Measurements from ENCODE around the gene FOXD4. TPM values are rescaled to one million over a fixed set of nuclear protein-coding genes. Genes with fewer than 3 reads are reported as not detected.
"Not testable (repeated sequence)": the region's sequence is repeated elsewhere in the genome, so short reads cannot be mapped to it uniquely, and the experiment has no call there.

FOXD4 gene
- total RNA-seq, 1 experiment from 2014 or later, result 0.47 TPM

DNA sequence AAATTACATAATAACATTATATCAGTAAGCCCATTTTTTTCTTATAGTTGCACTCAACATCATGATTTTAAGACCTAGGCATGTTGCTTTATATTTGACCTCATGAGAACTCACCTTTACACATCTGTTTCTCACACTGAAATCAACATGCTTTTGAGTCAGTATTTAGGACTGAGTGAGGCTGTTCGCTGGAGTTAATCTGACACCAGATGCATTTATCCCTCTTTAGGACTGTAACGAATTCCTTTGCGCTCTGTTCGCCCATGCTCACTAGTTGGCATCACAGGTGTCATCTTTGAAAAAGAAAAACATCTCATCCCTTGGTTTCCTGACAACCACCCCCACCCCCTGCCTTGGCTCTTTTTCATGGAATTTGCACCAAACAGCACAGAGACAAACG, 24.3 kb downstream of the FOXD4 start:
- not testable (repeated sequence) for DNase-seq (ENCODE audit: low spot score)

DNA sequence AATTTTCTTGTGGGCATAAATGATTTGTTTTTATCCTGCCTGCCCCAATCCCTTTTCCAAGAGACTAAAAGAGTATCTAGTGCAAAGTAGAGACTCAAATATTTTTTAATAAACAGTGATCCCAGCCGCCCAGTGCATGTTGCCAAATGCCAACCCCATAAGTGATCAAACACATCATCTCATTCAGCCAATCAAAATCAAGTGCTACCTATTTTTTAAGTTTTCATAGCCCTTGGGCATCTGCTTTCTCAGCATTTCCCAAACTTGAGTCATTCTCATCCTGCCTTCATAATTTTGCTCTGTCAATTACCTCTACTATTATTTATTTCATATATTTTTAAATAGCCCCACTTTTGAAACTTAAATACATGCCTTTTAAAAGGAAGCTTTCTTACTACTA, 27.4 kb downstream of the FOXD4 start:
- not testable (repeated sequence) for DNase-seq (ENCODE audit: low spot score)

DNA sequence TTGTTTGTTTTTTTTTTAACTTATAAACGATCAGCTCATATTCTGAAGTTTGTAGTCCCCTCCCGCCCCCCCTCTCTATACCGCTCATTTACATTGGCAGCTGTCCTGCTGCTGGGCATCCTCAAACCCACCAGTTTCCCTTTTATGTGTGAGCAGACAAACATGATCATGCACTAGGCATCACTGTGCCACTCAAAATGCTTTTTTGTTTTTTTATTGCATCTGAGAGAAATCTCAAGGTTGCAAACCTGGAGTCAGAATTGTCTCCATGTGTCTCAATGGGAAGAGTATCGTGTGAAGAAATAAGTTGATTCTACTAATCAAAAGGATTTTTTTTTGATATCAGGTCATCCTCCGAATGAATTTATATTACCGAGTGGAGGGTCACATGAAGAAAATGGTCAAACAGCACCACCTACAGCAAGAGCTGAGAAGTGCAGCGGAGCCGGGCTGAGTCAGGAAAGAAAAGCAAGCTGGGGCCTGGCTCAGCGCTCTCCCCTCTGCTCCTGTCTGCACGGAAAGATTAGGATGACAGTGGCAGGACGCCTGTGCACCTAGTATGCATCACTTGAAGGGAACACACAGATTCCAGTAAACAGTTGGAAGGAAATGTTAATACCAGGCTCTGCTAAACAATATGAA, 29.7 kb downstream of the FOXD4 start:
- DNase-seq (ENCODE audit: low spot score), result not testable (repeated sequence)

DNA sequence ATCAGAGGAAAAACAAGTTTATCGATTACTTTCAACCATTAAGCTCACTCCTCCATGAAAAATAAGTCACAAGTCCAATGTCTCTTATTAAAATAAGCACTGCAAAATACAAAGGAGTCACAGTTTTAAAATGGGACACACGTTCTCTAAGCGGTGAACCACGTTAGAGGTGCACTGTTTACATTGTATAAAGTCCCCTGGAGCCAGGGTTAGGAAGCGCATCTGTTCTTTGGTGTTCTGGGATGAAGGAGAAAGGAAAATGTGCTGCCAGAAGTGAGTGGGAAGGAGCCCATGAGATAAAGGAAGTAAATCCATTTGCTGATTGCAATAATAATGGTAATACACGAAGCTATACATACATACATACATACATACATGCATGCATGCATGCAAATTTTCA, 30.4 kb downstream of the FOXD4 start:
- not testable (repeated sequence) for DNase-seq (ENCODE audit: low spot score)

DNA sequence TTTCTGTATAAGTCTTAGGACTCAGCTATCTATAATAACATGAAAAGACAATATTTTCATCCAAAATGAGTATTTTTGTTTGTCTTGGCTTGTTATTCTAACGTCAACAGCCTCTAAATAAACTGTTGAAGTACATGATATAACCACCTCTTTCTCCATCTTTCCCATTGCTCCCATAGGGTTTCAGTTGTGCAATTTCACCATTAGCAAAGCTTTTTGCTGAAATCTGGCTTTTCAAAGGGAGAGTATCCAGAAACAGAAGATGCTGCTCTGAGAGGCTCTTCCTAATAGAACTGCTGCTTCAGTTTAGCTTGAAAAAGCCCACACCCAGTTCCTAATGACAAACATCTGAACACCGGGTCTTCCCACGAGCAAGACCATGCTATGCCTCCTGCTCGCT, 31.1 kb downstream of the FOXD4 start:
- DNase-seq (ENCODE audit: low spot score), result not testable (repeated sequence)

DNA sequence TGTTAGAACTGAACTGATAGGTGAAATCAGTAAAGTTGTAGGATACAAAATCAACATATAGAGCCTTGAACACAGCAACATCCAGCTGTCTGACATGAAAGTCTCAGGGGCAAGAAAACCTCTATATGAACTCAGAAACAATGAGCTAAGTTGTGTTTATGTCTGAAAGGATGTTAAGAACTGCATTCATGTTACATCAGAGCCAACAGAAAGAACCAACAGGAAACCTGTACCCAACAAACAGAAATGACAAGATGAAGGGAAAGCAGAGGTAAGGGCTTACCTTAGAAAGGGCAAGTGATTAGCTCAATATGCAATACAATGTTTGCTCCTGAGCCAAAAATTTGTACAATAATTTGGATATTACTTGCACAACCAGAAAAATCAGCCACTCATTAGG, 31.5 kb downstream of the FOXD4 start:
- not testable (repeated sequence) for DNase-seq (ENCODE audit: low spot score)

DNA sequence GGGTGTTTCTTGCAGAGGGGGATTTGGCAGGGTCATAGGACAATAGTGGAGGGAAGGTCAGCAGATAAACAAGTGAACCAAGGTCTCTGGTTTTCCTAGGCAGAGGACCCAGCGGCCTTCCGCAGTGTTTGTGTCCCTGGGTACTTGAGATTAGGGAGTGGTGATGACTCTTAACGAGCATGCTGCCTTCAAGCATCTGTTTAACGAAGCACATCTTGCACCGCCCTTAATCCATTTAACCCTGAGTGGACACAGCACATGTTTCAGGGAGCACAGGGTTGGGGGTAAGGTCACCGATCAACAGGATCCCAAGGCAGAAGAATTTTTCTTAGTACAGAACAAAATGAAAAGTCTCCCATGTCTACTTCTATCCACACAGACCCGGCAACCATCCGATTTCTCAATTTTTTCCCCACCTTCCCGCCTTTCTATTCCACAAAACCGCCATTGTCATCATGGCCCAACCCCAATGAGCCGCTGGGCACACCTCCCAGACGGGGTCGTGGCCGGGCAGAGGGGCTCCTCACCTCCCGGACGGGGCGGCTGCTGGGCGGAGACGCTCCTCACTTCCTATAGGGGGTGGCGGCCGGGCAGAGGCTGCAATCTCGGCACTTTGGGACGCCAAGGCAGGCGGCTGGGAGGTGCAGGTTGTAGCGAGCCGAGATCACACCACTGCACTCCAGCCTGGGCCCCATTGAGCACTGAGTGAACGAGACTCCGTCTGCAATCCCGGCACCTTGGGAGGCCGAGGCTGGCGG, 35.1 kb downstream of the FOXD4 start:
- not testable (repeated sequence) for DNase-seq (ENCODE audit: low spot score)

DNA sequence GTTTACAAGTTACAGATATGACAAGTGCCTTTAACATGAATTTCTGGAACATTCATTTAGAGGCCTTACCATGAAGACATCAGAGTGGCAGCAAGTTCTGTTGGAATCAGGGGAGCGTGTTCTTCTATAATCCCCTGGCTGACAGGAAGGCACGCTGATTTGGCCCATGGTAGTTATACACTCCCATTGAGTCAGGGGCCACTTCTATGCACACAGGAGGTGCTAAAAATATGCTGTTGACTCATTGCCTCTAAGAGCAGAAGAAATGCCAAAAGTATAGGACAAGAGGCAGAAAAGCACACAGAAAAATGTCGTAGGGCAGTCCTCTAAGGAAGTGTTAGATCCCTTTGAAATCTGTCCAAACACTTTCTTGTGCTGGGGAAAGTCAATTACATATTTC, 39.9 kb downstream of the FOXD4 start:
- not testable (repeated sequence) for DNase-seq (ENCODE audit: low spot score)

DNA sequence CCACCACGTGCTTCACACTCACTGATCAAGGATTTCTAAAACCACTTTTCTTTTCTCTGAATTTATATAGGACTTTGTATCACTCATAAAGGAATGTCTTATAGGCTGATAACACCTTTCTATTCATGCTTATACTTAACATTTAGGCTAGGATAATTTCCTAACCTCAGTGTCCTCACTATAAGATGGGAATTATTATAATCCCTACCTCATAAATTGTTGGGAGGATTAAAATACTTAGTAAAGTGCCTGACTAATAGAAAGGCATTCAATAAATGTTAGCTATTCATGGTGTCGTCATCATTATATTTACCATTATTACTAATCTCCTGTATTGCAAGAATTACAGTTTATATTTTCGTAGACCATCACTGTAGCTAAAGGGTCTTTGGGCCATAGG, 41.8 kb downstream of the FOXD4 start:
- DNase-seq (ENCODE audit: low spot score), result not testable (repeated sequence)

DNA sequence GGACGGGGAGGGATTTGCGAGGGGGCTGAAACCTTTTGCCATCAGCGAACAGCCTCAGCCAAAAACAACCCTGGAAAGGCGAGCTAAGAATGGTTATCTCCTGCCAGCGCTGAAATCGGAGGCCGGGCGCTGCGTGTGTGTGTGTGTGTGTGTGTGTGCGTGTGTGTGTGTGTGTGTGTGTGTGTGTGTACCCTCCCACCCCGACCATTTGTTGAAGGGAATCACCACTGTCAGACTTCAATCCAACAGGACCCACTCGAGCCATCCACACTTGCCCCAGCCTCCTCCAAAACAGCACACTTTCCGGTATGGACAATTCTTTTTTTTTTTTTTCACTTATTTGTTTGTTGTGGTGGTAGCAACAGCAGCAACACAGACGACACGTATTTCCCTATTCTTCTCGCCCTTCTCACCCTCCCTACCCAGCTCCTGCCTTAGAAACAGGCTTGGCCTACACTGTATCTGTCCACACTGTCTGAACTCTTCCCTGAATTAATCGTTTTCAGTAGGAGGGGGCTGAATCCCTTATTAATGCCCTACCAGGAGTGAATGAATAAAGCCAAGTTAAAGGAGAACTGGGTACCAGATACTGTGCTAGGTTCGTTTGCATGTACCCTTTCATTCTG, 44.2 kb downstream of the FOXD4 start:
- DNase-seq (ENCODE audit: low spot score), result not testable (repeated sequence)

DNA sequence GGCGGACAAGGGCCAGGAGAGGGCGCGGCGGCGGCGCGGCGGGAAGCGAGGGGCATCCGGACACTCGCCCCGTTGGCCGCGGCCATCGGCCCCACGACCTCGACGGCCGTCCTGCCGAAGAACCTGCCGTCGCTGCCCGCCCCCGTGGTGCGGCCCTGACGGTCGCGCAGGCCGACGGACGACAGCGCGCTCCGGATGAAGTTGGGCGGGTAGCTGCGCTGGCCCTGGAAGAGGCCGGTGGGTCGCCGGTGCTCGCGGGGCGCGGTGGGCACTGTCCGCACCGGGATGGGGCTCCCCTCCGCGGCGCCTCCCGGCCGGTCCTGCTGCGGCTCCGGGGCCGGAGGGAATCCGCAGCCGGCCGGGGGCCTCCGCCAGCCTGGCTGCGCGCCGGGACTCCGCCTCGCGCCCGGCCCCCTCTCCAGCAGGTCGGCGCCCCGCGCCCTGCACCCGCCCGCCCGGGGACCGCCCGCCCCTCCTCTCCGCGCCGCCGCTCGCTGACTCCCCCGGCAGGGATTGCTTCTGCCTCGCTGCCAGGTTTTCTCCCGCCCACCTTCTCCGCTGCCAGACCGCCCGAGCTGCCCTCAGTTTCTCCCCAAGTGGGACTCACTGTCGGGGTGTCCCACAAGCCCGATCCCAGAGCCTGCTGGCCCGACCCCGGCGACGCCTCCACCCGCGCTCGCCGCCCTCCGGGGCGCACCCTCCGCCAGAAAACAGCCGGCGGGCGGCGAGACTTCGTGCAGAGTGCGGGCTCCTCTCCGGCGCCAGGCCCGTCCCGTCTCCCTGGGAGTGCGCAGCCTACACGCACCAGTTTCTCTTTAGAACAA, 44.9 kb downstream of the FOXD4 start:
- DNase-seq (ENCODE audit: low spot score), result not testable (repeated sequence)

Other genes with a start within 250 kb of the FOXD4 start
- gene WASHC1, start 89.0 kb downstream of the FOXD4 start, total RNA-seq (2014; rRNA removed; shearing (Covaris generic)), result 4.4 and 6.1 TPM in 2 replicates
- gene ZNG1A, start 60.6 kb upstream of the FOXD4 start, total RNA-seq (2014; rRNA removed; shearing (Covaris generic)), result 46.0 and 59.8 TPM in 2 replicates
- gene DOCK8, start 96.4 kb upstream of the FOXD4 start, total RNA-seq (2014; rRNA removed; shearing (Covaris generic)), result not detected in 2 replicates

Data from A172 (cell line).